Activated B cell treated with CpG ODN at 0.5 μM for 24 hours (primary cell): ENCODE data around the gene ZNF521. TPM values are rescaled to one million over a fixed set of nuclear protein-coding genes. Genes with fewer than 3 reads are reported as not detected.

Experiments
- ATAC-seq: fragments of 200-7000 bp; cut with Tn5 transposase; one replicate; pipeline ENCODE4 v1.10.0; 2021; ENCODE audit warnings: low read depth, mild to moderate bottlenecking, moderate library complexity
- CTCF ChIA-PET: fragments of 350-600 bp; sonication (Branson Sonifier 250); formaldehyde crosslinking; loops from one replicate; lab custom pipeline; 2021; ENCODE audit warnings: antibody characterized with exemption; lab: Charles Lee
- POLR2A ChIA-PET: fragments of 350-600 bp; sonication (Branson Sonifier 250); formaldehyde crosslinking; loops from one replicate; lab custom pipeline; 2021; ENCODE audit warnings: antibody characterized with exemption; lab: Charles Lee
- DNase-seq: peaks from one replicate; pipeline ENCODE4 v3.0.0; 2022
- H3K27ac Mint-ChIP-seq: one replicate; pipeline ENCODE4 v1.8.0; 2020; ENCODE audit warnings: mixed read lengths
- H3K27me3 Mint-ChIP-seq: one replicate; pipeline ENCODE4 v1.8.0; 2021; ENCODE audit warnings: mixed read lengths
- H3K36me3 Mint-ChIP-seq: one replicate; pipeline ENCODE4 v1.8.0; 2021; ENCODE audit warnings: low read depth, mixed read lengths
- H3K4me1 Mint-ChIP-seq: one replicate; pipeline ENCODE4 v1.8.0; 2021; ENCODE audit warnings: mixed read lengths
- H3K4me3 Mint-ChIP-seq: one replicate; pipeline ENCODE4 v1.8.0; 2020; ENCODE audit warnings: mild to moderate bottlenecking, mixed read lengths
- H3K9me3 Mint-ChIP-seq: one replicate; pipeline ENCODE4 v1.8.0; 2020; ENCODE audit warnings: mixed read lengths
- CTCF ChIP-seq: fragments of 200-600 bp; IDR thresholded peaks from one replicate; pipeline ENCODE4 v1.8.0; 2022; ENCODE audit warnings: antibody characterized with exemption, mild to moderate bottlenecking
- intact Hi-C: fragments of 100-400 bp; cut with micrococcal nuclease; formaldehyde crosslinking; loops from one replicate; pipeline ENCODE4 v1.15.1; 2024
- total RNA-seq: library from RNA; stranded (reverse); gene quantifications from 2 replicates; pipeline ENCODE4 v1.2.3, GENCODE V29; 2022

Gene ZNF521
- total RNA-seq, 1 donor from 2014 or later: 0.16 TPM

- no peak overlapping the region for H3K27ac Mint-ChIP-seq
- CTCF ChIA-PET: no interaction called here
- no peak for TF ChIP-seq CTCF
- no peaks in the 10 kb centered on the region for H3K4me1 Mint-ChIP-seq
- H3K9me3 Mint-ChIP-seq: no peaks in the 10 kb centered on the region
- POLR2A ChIA-PET: no interaction called here
- DNase-seq: no peak
- peaks cover 6% of the 10 kb centered on the region for H3K27me3 Mint-ChIP-seq
- H3K36me3 Mint-ChIP-seq: no peaks in the 10 kb centered on the region
- ATAC-seq: no peak
- no peak overlapping the region for H3K4me3 Mint-ChIP-seq
- intact Hi-C loops: no loop called here
Measured at GRCh38 chr18:25019086-25019860, 332.7 kb downstream of the ZNF521 start.

DNA sequence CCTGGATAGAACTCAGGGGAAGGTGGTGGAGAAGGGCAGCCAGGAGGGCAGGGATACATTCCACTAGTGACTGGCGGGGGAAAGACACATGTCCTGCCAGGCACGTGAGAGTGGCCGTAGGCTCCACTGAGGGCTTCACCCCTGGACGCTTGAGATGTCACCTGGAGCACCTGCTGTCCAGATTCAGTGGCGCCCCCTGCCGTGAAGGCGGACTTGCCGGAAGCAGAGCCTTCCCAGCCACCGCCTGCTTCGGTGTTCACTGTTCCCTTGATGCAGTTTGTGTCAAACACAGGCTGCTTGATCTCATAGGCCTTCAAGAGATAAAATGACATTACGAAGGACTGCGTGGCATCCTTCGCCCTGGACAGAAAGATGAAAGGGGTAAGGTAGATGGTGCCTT, 335.3 kb downstream of the ZNF521 start:
- no peak overlapping the region for H3K4me3 Mint-ChIP-seq
- intact Hi-C loops: no loop called here
- no peak for TF ChIP-seq CTCF
- peaks cover 2% of the 10 kb centered on the region for H3K9me3 Mint-ChIP-seq
- peaks cover 7% of the 10 kb centered on the region for H3K27me3 Mint-ChIP-seq
- POLR2A ChIA-PET: no interaction called here
- no peaks in the 10 kb centered on the region for H3K4me1 Mint-ChIP-seq
- ATAC-seq (no peak), DNase-seq (no peak)
- H3K36me3 Mint-ChIP-seq: no peaks in the 10 kb centered on the region
- CTCF ChIA-PET: no interaction called here
- H3K27ac Mint-ChIP-seq: no peak overlapping the region

DNA sequence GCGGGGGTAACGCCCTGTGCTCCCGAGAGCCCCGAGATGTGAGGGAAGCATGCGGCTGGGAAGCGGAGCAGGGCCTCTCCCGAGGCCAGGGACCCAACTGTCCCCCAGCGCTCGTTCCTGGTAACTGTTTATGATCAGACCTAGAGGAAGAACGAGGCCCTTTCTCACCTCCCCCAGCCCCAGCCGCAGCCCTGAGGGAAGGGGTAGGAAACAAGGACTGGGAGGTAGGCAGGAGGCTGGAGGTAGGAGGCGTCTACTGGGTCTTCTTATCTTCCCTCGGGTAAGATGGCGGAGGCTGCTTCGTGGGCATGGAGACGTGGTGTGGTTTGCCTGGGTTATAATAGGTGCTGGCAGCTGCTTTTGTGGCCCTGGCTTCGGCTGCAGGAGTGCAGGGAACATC, 335.8 kb downstream of the ZNF521 start:
- no peak overlapping the region for H3K27ac Mint-ChIP-seq
- POLR2A ChIA-PET: no interaction called here
- intact Hi-C loops: no loop called here
- ATAC-seq (no peak), DNase-seq (no peak)
- no peaks in the 10 kb centered on the region for H3K4me1 Mint-ChIP-seq
- peaks cover 7% of the 10 kb centered on the region for H3K27me3 Mint-ChIP-seq
- H3K9me3 Mint-ChIP-seq: peaks cover 2% of the 10 kb centered on the region
- CTCF ChIA-PET: no interaction called here
- no peak for TF ChIP-seq CTCF
- H3K36me3 Mint-ChIP-seq: no peaks in the 10 kb centered on the region
- no peak overlapping the region for H3K4me3 Mint-ChIP-seq
